HS-27A (cell line): ENCODE data around the gene SLC5A11.

Experiments used
- DNase-seq: peaks from one replicate; pipeline ENCODE4 v3.0.0-alpha.2; 2012; ENCODE audit warnings: low read depth, missing footprints

The SLC5A11 gene

GRCh38 chr16:24920568-24920967 lies 74.8 kb downstream of the SLC5A11 start:
- DNase-seq = no peak

DNA sequence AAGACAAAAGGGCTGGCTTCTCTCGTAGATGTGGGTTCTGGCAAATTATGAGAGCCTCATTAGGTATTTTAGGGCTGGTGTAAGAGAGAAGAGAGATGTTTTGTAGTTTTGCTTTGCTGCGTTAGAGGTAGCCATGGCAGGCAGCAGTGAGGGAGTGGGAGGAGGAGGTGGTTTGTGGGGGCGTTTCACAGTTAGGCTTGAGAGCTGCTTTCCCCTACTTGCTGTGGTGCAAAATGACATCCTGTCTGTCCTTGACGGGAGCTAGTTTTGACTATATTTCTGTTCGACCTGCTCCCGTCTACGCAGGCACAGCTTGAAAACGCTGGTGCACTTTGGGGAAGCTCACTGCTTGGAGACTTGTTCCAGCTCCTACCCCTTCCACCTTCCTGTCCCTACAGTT lies 75.5 kb downstream of the SLC5A11 start:
- DNase-seq = no peak

DNA sequence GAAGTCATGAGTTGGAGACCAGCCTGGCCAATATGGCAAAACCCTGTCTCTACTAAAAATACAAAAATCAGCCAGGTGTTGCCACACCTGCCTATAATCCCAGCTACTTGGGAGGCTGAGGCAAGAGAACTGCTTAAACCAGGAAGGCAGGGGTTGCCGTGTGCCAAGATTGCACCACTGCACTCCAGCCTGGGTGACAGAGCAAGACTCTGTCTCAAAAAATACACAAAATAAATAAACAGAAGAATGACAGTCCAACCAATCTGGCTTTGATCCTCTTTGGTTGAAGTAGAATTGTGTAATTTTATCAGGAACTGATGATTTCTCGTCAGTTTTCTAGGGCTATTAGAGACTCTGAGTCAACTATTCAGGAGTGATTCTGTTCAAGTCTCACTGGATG lies 79.4 kb downstream of the SLC5A11 start:
- no peak for DNase-seq

- DNase-seq = no peak
Measured at GRCh38 chr16:24929409-24929808, 83.6 kb downstream of the SLC5A11 start.

DNA sequence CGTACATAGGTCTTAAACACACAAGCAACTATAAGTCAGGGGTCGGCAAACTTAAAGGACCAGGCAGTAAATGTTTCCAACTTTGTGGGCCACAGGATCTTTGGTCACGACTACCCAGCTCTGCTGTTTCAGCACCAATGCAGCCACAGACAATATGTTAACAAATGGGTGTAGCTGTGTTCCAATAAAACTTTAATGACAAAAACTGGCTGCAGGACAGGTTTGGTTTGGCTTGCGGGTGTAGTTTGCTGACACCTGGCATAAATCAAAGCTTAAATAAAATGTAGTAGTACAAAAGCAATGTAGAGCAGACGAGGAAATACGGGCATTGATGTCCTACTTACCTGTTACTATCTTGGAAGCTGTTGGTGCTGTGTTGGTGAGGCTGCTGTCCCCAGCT lies 84.7 kb downstream of the SLC5A11 start:
- no peak for DNase-seq

DNA sequence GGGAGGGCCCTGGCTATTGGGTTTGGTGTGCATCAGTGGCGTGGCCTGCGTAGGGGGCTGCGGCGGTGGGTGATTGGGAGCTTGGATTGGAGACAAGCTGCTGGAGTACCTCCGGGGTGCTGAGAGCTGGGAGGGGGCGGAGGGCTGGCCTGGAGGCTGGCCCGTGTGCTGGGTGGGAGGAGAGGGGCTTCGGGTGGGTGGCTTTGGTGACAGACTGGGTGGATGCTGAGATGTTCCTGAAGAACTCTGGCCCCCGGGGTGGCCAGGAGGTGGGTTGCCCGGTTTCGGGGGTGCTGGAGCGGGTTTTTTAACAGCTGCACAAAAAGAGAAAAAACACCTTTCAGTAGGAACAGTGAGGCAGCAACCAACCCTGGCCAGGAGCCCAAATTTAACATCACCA lies 85.3 kb downstream of the SLC5A11 start:
- no peak for DNase-seq

- DNase-seq = no peak
Measured at GRCh38 chr16:24935336-24935735, 89.6 kb downstream of the SLC5A11 start.

DNA sequence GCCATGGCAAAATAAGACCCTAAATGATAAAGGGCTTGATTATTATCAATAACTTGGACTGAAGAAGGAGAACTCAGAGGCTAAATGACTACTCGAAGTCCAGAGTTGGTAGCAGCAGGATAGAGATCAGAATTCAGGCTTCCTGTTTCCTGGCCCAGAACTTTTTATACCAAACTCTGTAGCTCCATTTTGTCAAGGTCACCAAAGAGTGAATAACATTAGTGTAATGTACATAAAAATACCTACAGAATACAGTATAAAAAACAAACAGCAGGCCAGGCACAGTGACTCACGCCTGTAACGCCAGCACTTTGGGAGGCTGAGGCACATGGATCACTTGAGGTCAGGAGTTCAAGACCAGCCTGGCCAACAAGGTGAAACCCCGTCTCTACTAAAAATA lies 90.4 kb downstream of the SLC5A11 start:
- no peak for DNase-seq

DNA sequence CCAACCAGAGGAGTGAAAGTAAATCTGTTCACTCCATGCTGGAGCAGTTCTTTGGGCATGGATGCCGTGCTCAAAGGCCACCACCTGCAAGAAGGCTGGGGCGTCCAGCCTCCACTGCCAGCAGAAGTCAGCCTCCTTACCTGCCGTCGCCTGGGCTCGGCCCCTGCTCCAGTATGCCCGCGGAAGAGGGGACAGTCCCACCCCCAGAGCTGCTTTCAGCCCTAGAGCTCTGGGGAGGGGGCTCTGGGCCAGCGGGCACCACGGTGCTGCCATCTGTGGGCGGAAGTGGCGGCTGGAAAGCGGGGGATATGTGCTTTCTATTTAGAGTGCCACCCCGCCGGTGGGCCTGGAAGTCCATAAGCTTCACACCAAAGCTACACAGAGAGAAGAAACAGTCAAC lies 93.5 kb downstream of the SLC5A11 start:
- DNase-seq = no peak

DNA sequence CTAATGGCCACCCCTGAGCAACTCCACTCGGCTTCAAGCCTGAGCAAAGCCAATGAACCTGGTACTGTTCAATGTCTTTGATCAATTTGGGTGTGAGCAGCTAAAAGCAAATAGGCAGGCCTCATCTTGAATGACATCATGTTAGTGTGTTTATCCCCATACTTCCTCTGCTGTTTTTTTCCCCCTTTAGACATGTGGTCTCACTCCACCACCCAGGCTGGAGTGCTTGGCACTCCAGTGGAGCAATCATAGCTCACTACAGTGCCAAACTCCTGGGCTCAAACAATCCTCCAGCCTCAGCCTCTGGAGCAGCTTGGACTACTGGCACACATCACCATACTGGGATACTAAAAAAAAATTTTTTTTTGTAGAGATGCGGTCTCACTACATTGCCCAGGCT lies 94.0 kb downstream of the SLC5A11 start:
- no peak for DNase-seq

DNA sequence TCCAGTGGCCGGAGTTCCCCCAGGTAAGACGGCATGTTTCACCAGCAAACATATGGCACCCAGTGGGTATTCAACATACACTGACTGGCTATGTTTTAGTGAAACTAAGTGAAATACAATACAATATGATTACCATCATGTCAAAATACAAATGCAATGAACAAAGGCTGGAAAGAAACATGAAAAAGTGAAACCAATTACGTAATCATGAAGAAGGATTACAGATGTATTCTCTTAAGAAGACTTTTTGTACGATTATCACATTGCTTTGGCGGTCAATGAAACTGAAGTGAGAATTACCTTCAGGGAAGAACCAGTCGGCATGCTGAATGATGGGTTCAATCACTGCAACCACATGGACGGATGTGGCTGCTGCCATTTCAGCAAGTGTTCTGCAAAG lies 97.7 kb downstream of the SLC5A11 start:
- DNase-seq = no peak

DNA sequence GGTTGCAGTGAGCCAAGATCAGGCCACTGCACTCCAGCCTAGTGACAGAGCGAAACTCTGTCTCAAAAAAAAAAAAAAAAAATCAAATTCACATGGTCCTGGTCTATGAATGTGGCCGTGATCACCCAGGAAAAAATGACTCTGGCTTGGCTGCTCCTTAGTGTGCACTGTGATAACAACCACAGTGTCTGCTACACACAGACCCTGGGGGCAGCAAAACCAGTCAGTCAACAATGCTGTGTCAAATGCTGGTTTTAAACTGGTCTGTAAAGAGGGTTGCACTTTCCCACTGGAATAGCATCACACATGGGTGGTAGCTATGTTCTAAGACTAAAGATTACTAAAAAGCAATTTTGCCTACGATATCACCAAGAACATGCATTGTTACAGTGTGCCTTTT lies 98.4 kb downstream of the SLC5A11 start:
- DNase-seq = no peak

- no peak for DNase-seq
Measured at GRCh38 chr16:24946155-24946554, 100.4 kb downstream of the SLC5A11 start.

DNA sequence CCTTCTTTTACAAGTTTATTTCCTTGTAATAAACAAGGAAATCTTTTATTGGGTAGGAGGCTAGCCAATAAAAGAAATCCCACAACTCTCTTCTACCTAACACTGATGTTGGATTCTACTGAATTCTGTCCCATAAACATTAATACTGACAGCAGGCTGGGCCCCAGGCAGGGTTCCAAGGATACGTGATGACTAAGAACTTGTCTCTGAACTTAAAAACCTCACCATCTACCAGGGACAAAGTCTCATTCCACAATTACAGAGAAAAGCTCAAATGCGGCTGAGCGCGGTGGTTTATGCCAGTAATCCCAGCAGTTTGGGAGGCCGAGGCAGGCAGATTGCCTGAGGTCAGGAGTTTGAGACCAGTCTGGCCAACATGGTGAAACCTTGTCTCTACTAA lies 104.5 kb downstream of the SLC5A11 start:
- DNase-seq = no peak

DNA sequence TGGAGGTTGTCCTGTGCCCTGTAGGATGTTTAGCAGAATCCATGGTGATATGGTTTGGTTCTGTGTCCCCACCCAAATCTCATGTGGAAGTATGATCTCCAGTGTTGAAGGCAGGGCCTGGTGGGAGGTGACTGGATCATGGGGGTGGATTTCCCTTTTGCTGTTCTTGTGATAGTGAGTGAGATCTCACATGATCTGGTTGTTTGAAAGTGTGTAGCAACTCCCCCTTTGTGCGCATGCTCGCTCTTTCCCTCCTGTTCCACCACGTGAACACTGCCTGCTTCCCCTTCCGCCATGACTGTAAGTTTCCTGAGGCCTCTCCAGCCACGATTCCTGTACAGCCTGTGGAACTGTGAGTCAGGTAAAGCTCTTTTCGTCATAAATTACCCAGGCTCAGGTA lies 107.5 kb downstream of the SLC5A11 start:
- no peak for DNase-seq

- DNase-seq = no peak
Measured at GRCh38 chr16:24953721-24954120, 108.0 kb downstream of the SLC5A11 start.

GRCh38 chr16:24954137-24954536 lies 108.4 kb downstream of the SLC5A11 start:
- DNase-seq = no peak

DNA sequence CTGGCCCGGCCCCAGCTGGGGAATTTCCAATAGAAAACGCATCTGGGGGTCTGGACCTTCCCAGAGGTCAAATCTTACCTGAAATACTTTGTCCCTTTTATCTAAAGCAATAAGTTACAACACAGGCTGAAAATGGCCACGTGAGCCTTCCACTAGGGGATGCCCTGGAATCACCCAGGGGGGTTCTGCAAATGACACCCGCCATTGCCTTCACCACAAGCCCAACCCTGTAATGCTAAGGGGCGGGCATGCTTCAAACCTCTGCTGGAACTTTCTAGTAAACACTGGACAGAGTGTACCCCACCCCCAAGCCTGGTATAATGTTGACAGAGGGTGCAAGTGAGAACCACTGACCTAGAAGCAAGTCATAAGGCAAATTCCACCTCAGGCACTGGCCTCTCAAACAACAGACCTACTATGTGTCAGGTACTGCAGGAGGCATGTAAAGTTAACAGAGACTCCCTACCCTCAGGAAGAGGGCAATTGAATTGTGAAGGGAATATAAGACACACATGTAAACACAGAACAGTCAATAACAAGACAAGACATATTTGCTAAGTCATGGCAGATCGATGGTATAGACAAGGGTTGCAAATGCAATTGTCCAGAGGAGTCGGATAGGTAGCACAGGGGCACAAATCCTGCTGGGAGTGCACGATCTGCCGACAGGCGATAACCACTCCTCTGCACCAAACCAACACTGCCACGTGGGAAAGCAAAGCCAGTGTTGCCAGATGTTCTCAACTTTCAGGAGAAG lies 110.4 kb downstream of the SLC5A11 start:
- DNase-seq = no peak

DNA sequence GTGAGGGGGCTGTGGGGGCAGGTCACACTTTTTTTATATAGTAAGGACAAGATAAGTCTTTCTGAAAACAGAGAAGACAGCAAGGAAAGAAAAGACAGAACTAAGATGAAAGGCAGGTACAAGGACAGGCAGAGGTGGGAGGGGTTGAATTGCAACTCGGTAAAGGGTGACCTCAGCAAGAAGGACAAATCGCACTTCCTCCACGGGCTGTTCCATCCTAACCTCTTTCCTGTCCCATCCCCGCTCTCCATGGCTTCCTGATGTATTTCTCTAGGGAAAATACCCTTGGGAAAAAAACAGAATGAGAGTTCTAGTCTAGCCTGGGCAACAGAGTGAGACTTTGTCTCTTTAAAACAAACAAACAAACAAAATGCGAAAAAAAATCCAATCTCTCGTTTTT lies 112.1 kb downstream of the SLC5A11 start:
- DNase-seq = no peak
